Stimulated activated CD8-positive, alpha-beta memory T cell treated with anti-CD3 and anti-CD28 coated beads, Interleukin-15, amount 100 ng/mL, for 1 hour (primary cell): ENCODE data around the gene C16orf89.
"Not testable (repeated sequence)": the region's sequence is repeated elsewhere in the genome, so short reads cannot be mapped to it uniquely, and the experiment has no call there.

ENCODE experiments used
- DNase-seq: peaks from one replicate; pipeline ENCODE4 v3.0.0-alpha.2; 2020; ENCODE audit warnings: low read depth

Gene C16orf89

DNA sequence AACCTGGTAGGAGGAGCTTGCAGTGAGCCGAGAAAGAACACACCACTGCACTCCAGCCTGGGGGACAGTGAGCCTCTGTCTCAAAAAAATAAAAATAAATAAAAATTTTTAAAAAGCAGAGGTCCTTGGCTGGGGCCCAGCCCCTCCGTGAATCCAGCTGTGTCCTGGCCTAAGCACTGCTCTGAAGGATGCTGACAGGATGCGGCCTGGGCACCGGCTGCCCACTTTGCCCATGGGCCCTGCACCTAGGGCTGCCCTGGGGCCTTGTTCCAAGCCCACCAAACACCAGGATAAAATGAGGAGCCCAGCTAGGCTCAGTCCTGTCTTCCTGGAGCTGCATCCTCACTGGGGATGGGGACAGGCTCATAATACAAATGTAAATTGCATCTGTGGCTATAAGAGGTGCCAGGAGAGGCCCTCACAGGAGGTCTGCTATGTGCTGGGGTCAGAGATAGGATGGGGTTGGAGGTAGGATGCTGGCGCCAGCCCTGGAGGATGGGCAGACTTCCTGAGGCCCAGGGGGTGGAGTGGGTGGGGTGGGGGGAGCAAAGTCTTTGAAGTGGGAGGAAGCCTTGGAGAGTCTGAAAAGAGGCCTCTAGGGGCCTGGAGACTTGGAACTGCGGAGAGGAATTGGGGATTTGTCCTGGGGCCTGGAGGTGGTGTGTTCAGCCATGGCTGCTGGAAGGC lies 6.2 kb downstream of the C16orf89 start:
- DNase-seq = no peak

DNA sequence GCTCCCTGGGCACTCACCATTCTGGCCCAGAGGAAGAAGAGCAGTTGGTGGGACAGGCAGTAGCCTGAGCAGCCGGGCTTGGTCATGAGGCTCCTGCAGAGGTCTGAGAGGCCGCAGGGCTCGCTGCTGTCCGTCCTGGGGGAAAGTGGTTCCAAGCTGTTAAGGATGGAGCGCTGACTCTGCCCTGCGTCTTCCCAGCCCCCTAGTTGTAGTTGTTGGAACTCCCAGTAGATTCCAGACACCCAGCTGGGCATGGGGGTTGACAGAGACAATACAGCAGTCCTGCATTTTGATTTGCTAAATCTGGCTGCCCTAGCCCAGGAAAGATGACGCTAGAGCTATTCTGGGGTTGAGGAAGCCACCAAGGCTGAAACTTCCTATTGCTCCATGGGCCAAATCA lies 7.3 kb downstream of the C16orf89 start:
- DNase-seq = no peak

DNA sequence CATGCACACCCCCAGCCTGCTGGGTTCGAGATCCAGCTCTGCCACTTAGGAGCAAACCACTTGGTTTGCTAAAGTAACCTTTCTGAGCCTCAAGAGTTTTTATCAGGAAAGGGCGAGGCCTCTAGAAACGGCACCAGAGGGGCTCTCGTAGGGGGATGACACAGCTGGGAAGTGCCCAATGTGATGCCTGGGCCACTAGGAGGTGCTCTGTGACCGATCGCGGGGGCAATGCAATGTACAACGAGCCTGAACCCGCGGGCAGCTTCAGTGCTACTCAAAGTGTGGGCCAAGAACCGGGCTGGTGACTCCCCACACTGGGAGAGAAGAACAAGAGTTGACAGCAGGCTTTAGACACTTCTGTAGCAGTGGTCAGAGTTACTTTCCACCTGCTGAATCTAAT lies 9.4 kb downstream of the C16orf89 start:
- DNase-seq = no peak

DNA sequence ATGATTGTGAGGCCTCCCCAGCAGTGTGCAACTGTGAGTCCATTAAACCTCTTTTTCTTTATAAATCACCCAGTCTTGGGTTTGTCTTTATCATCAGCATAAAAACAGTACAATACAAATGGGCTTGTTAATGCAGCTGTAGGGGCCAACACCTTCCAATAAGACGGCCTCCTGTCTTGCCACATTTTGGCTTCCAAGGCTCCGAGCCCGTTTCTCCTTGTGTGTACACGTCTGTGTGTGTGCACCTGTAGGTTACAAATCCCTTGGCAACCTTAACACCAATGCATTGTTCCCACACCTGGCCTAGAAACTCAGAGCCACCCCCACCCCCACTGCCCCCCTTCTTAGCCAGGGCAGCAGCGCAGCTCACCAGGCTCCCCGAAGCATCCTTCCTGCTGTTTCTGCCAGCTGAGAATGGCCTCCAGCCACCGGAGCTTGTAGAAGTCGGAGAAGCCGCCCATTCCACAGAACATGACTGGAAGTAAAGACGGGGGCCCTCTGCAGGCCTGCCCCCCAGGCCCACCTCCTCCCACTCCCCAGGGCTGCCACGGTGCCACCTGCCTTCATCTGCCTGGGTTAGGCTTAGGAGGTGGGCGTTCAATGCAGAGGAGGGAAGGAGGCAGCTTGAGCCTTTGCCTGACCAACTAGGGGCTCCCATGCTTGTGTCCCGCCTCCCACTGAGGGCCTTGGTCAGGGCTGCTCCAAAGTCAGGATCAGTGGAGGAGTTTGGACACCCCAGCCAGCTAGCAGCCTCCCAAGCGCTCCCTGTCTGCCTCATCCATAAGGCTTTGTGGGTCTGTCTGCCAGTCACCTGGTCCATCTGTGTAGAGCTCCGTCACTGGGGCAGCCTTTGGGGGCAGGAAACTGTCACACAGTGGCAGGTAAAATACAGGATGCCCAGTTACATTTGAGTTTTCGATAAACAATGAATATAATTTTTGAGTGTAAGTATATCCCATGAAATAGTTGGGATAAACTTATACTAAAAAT lies 10.6 kb downstream of the C16orf89 start:
- DNase-seq = no peak

DNA sequence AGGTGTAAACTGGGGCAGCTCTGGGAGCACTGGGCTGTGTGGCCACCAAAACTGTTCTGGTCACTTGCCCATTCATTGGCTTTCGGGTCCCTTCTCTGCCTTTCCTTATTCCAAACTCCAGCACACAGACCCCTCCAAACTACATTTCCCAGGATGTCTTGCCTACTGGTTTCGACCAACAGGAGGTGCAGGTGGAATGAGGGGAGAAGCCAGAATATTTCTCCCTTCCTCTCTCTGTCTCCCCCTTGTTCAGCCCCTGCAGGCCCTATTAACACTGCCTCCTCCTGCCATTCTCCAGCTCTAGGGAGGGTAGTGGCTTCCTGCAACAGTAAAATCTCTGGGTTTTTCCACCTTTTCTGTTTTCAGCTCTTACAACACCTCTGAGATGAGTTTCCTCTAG lies 18.8 kb downstream of the C16orf89 start:
- DNase-seq = no peak

DNA sequence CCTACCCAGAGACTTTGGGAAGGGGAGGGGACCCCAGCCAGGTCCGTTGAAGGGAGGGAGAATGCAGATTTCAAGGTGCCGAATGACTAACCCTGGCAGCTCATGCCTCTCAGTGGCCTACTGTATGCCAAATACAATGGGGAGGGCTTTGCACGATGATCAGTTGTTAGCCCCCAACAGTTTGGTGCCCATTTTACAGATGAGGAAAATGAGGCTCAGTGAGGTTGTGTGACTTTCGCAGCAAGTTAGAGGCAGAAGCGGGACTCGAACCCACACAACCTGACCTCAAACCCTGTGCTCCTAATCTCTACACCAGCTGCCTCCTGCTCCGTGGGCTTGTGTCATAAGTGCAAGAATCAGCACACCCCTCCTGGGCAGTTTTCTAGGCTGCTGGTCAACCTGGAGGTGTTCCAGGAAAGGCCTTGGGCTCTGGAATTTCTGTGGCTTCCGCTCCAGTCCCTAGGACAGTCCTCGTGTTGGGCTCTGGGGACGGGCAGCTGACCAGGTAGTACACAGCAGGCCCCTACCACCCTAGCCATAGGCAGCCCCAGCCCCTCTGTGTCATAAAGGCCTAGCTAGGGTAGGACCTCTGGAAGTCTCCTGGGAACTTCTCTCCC lies 20.1 kb downstream of the C16orf89 start:
- no peak for DNase-seq

DNA sequence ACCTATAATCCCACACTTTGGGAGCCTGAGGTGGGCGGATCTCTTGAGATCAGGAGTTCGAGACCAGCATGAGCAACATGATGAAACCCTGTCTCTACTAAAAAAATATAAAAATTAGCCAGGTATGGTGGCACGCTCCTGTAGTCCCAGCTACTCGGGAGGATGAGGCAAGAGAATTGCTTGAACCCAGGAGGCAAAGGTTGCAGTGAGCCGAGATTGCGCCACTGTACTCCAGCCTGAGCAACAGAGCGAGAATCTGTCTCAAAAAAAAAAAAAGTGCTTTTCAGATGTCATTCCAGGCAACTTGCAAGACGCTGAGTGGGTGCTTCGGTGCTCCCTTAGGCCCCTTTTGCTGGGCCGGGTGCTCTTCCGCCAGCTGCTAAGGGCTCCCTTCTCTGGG lies 21.2 kb downstream of the C16orf89 start:
- not testable (repeated sequence) for DNase-seq

DNA sequence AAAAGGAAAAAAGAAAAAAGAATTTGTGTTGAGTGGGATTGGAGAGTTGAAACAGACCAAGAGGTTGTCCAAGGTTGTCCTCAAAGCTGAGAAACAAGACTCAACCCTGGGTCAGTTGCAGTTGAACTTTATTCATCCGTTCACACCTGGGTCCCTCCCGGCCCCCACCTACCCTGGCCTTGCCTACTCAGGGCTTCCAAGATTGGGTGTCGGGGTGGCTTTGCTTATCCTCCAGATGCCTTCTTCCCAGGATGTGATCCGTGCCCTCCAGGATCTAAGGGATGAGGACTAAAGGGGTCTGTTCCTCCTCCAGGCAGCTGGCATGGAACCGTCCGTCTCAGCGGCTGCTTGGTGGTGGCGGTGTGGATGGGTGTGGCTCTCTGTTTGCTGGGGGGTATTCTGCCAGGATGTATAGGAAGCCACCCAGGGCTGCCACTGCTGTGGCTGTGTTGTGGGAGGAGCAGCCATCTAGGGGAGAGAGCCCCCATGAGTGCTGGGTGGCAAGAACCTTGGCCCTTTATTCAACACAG lies 21.7 kb downstream of the C16orf89 start:
- no peak for DNase-seq

DNA sequence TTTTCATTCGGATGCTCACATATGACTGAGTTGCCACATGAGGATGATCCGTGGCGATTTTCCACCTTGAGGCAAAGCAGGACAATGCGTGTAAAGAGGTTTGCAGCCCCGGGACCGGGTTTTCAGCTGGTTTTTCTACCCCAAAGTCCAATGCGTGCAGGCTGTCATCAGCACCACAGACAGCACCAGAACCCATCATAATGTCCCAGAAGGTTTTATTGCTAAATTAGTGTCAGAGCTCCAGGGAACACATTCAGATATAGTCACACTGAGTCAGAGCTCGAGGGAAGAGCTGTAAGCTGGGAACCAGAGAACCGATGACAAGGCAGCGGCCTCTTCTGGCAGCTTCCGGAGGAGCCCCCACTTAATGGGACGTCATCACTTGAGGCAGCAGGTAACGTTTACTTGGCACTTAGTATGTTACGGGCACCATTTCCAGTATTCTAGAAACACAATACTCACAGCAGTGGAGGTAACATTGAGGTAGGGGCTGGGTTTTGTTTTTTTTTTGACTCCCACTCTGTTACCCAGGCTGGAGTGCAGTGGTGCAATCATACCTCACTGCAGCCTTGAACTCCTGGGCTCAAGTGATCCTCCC lies 23.1 kb downstream of the C16orf89 start:
- DNase-seq = no peak

DNA sequence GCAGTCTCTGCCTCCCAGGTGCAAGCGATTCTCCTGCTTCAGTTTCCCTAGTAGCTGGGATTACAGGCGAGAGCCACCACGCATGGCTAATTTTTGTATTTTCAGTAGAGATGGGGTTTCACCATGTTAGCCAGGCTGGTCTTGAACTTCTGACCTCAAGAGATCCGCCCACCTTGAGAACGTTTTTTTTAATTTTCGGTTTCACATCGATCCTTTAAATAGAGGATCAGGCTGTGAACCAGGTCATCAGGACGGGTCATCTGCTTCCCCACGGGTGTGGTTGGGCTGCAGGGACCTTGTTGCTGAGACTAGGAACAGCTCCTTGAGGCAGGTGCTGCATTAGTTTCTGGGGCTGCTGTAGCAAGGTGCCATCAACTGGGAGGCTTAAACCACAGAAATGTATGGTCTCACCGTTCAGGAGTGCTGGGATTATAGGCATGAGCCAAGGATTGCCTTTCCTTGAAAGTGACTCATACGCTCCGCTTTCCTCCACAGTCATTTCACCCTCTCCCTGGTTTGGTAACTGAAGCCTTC lies 24.1 kb downstream of the C16orf89 start:
- no peak for DNase-seq

DNA sequence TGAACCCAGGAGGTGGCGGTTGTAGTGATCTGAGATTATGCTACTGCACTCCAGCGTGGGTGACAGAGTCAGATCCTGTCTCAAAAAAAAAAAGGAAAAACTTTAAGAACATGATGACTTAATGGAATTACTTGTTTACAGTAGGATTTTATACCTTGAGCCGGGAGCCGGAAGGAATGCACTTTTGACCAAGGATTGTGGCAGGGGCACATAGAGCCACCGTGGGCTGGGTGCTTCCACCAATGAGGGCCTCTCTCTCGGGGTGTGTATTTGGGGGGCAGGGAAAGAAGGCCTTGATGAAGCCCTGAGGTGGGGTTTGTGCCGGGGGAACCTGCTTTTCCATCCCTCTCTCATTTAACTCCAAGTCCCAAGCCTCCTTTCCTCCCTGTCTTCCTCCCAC lies 25.3 kb downstream of the C16orf89 start:
- DNase-seq = no peak

DNA sequence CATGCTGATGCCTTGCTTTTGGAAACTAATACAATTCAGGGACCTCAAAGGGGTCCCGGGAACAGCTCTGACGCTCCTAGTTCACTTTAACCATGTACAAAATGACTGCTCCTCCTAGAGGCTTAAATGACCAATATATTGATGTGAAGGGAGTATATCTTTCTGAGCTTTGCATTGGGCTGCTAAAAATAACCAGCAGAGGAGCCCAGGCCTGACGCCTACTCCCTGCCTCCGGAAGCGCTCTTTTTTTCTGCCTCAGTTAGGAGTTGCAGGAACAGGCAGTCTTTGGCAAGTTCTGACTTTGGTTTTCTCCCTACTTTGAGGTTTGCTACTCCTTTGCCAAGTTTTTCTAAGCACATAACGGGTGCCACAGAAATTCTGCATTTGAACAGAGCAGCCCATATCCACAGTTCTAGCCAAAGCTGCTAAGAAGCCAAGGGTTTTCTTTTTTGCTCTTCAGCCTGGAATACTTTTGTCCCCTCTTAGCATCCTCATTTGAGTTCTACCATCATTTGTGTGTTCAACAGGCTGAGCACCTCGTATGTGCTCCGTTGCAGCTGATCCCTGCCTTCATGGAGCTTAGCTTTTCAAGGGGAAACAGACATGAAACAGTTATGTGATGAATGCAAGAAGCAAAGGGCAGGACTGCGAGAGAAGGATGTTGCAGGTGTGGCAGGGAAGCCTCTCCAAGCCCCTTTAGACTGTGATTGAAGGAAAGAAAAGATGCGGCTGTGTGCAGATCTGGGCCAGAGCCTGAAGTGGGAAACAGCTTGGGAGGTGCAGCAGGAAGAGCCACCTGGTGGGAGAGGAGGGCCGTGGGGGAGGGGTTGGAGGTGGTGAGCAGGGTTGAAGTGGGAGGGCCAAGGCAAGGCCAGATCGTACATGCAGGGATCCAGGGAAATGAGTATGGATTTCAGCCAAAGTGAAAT lies 29.3 kb downstream of the C16orf89 start:
- DNase-seq = no peak

DNA sequence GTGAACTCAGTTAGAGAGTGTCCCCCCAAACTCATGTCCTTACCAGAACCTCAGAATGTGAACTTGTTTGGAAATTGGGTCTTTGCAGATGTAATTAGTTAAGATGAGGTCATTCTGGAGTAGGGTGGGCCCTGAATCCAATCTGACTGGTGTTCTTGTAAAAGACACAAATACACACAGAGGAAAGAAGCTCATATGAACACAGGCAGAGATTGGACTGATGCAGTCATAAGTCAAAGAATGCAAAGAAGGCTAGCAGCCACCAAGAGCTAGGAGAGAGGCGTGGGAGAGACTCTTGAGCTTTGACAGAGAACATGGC lies 29.9 kb downstream of the C16orf89 start:
- DNase-seq = no peak

DNA sequence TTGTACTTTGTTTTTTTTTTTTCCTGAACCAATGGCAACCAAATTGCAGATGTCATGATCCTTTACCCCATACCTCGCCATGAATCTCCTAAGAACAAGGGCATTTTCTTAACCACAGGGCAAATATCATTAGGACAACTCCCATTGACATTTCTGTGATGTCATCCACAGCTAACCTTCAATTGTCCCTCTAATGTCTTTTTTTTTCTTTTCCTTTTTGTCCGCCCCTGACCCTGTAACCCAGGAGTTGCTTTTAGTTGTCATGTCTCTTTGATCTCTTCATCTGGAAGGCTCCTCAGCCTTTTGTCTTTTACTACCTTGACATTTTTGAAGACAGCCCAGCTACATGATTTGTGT lies 31.6 kb downstream of the C16orf89 start:
- no peak for DNase-seq

DNA sequence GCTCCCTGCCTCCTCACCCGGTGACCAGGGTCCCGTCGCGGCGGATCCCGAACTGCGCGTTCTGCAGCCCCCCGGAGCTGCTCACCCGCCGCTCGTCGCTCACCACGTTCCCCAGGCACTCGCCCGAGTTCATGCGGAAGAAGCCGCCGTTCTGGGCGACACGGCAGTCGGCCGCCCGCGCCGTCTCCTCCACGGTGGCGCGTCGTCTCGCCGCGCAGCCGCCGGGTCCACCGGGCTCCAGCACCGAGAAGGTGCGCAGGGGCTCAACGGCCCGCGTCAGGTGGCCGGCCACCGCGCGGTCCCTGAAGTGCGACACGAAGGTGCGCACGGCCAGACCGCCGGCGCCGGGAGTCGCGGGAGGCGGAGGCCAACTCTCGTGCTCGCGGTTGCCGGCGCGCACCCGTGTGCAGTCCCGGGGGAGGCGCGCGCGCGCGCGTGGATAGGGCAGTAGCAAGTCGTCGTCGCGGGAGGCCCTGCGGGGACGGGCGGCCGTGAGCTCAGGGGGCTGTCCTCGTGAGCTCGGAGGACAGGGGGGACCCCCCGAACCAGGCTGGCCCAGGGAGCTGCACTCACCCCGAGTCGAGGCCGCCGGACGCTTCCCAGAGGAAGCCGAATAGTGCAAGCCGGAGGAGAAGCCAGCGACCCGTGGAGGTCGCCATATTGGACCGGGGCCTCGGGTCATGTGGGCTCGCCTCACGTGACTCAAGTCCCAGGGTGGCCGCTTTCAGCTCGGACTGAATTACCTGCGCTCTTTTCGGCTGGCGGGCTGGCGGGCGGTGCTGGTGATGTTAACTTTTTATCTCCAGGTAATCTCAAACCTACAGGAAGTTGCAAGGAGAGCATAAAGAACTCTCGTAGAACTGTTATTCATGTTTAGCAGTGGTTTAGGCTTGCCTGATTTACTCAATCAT lies 32.2 kb downstream of the C16orf89 start, which contains the start of gene NAGPA:
Gene NAGPA (minus strand): TSS at position 680 of the 911 bp plus-strand sequence. CDS start 21 bp downstream, at position 659.
- DNase-seq = peak; percentile 72

DNA sequence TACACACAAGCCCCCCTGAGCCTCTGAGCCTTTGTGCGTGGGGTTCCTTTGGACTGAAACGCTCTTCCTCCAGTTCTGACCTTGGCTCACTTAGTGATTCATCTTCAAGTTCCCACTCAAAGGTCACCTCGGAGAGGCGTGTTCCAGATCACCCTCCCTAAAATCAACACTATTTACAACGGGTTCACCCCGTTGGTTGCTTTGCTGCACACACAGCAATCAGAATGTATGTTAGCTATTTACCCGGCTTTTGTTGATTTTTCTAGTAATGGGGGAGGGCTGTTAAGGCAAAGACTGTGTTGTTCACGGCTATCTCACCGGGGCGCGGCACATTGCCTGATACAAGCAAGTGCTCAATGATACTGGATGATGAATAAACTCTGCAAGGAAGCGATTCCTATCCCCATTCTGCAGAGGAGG lies 33.0 kb downstream of the C16orf89 start:
- no peak for DNase-seq

DNA sequence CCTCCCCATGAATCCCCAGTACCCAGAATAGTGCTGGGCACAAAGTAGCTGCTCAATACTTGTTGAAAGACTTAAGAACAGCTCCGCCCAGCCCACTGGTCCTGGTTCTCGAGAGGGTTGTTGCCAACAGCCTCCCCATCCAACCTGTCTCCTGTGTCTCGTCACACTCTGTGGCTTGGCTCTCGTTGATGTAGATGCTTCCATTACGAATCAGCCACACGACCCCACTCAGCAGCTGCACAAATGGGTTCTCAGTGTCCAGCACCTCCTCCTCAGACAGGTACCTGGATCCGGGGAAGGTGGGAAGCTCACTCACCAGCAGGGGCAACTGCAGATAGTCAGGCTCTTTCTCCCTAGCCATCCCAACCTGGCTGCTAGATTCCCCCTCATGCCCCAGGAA lies 34.2 kb downstream of the C16orf89 start:
- DNase-seq = no peak

DNA sequence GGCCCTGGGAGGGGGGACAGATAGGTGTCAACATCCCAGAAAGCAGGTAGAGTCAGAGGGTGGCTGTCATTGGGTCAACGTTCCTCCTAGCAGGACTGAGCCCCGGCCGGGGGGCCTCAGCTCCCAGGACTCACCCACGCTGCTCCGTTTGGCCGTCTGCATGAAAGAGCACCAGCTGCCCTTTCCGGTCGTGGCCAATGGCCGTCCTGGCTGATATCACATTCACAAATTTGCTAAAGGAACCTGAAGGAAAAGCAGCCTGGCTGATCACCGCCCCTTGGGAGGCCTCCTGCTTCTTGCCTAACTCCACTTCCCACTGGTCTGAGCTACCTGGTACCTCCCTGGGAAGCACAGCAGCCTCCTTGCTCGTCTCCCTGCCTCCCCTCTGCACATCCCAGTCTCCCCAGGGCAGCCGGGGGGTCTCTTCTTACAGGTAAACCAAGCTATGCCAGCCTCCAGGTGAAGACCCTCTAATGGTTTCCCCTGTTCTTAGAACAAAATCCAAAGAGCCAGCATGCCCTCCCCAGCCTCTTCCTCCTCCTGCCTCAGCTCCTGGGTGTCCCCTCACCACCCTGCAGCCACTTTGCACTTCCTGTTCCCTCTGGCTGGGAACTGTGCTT lies 35.4 kb downstream of the C16orf89 start:
- DNase-seq = no peak

DNA sequence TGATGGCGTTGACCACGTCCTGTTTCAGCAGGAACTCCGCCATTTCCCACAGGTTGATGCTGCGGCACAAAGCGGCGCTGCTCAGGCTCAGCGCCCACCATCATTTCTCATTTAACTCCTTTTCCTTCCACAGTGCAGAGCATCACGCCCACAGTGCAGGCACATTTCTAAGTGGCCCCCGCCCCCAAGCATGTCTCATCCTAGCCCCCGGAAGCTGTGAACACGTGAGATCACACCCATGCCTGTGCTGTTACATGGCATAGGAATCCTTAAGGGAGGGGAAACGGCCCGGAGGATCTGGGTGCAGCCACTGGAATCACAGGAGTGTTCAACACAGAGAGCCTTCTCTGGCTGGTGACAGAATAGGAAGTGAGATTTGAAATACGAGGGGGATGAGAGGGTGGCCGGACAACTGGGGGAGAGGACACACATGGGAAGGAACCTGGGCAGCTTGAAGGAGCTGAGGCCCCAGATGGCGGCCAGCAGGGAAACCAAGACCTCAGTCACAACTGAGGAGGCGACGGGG lies 36.7 kb downstream of the C16orf89 start:
- no peak for DNase-seq
